Endothelial cell of umbilical vein (primary cell): Measurements from ENCODE around the gene ATP5MC2. TPM values are rescaled to one million over a fixed set of nuclear protein-coding genes. Genes with fewer than 3 reads are reported as not detected.

Experiments used
- BruUV-seq: library from RNA; stranded (reverse); fragments of 400-500 nt; replicated peaks from 2 replicates; lab custom pipeline; 2021; lab: Mats Ljungman, UMichigan
- CTCF ChIA-PET: fragments of 300-600, 350-600 bp; sonication (Branson Sonifier 250); formaldehyde crosslinking; loops from one replicate; lab custom pipeline; 2021; ENCODE audit warnings: antibody characterized with exemption, inconsistent platforms; lab: Charles Lee
- POLR2A ChIA-PET: fragments of 300-600, 350-600 bp; sonication (Branson Sonifier 250); formaldehyde crosslinking; loops from one replicate; lab custom pipeline; 2021; ENCODE audit warnings: antibody characterized with exemption, inconsistent platforms; lab: Charles Lee
- DNase-seq: peaks from one replicate; pipeline ENCODE4 v3.0.0-alpha.2; 2011; ENCODE audit warnings: low read depth, low spot score
- FAIRE-seq: peaks from 2 replicates; lab custom pipeline; 2011; peaks lifted over from hg19 to GRCh38; lab: Jason Lieb, UNC
- H2AFZ ChIP-seq: 2 replicates; pipeline ENCODE4 v1.6.0; 2012; ENCODE audit warnings: low read depth, low read length, control low read depth, inconsistent platforms
- H3K27ac ChIP-seq: 2 replicates; pipeline ENCODE4 v1.5.1; 2011; ENCODE audit warnings: low read depth, mild to moderate bottlenecking, control low read depth, low read length, moderate library complexity; ENCODE audit not compliant: insufficient read depth
- H3K27me3 ChIP-seq, 2 experiments: 2 replicates each; pipeline versions ENCODE4 v1.6.0 to v1.6.1; 2011; ENCODE audit warnings: low read length in 2 of 2, mixed read lengths in 1 of 2; ENCODE audit not compliant: control insufficient read depth in 2 of 2, insufficient read depth in 2 of 2
- H3K36me3 ChIP-seq, 2 experiments: 2 replicates in 1 of 2; 3 replicates in 1 of 2; pipeline ENCODE4 v1.5.1; 2011; ENCODE audit warnings: low read length in 2 of 2, mild to moderate bottlenecking in 1 of 2, moderate library complexity in 1 of 2; ENCODE audit not compliant: control insufficient read depth in 2 of 2, insufficient read depth in 2 of 2; ENCODE audit errors: extremely low read depth in 1 of 2
- H3K4me1 ChIP-seq: 3 replicates; pipeline ENCODE4 v1.5.1; 2011; ENCODE audit warnings: mild to moderate bottlenecking, low read length; ENCODE audit not compliant: control insufficient read depth, insufficient read depth; ENCODE audit errors: extremely low read depth
- H3K4me2 ChIP-seq: 2 replicates; pipeline ENCODE4 v1.6.1; 2011; ENCODE audit warnings: low read length, control low read depth, mixed read lengths; ENCODE audit not compliant: insufficient read depth
- H3K4me3 ChIP-seq, 3 experiments: fragments of 200-600 bp in 1 of 3; sonication (generic), shearing (Covaris generic) in 1 of 3; replicated peaks in 1 of 3; 2 replicates each; pipeline ENCODE4 v1.5.1; 2011 to 2016; ENCODE audit warnings: control low read depth in 3 of 3, low read length in 3 of 3, mild to moderate bottlenecking in 2 of 3, inconsistent platforms in 1 of 3, low read depth in 1 of 3, moderate library complexity in 1 of 3; ENCODE audit not compliant: insufficient read depth in 1 of 3
- H3K79me2 ChIP-seq: 2 replicates; pipeline ENCODE4 v1.6.0; 2012; ENCODE audit warnings: low read length, inconsistent platforms; ENCODE audit not compliant: control insufficient read depth, insufficient read depth
- H3K9ac ChIP-seq: replicated peaks from 2 replicates; pipeline ENCODE3; 2011; ENCODE audit warnings: low read length, control low read depth; ENCODE audit not compliant: insufficient read depth; ENCODE audit errors: extremely low read depth
- H3K9me1 ChIP-seq: replicated peaks from 3 replicates; pipeline ENCODE4 v1.6.0; 2011; ENCODE audit warnings: mild to moderate bottlenecking, low read length; ENCODE audit not compliant: control insufficient read depth, insufficient read depth; ENCODE audit errors: extremely low read depth
- H3K9me3 ChIP-seq: replicated peaks from 2 replicates; pipeline ENCODE4 v1.5.1; 2012; ENCODE audit warnings: low read length, inconsistent platforms; ENCODE audit not compliant: control insufficient read depth, insufficient read depth
- H4K20me1 ChIP-seq: replicated peaks from 2 replicates; pipeline ENCODE3; 2011; ENCODE audit warnings: mild to moderate bottlenecking, low read length; ENCODE audit not compliant: control insufficient read depth, insufficient read depth; ENCODE audit errors: extremely low read depth
- CTCF ChIP-seq, 2 donors: IDR thresholded peaks; 1 replicate in 1 of 2; 2 replicates in 1 of 2; pipeline ENCODE4 v1.5.1; 2011; ENCODE audit warnings: low read length in 2 of 2, mild to moderate bottlenecking in 2 of 2, moderate library complexity in 2 of 2, control low read depth in 1 of 2, inconsistent platforms in 1 of 2, low read depth in 1 of 2; ENCODE audit not compliant: insufficient read depth in 1 of 2; ENCODE audit errors: extremely low read depth in 1 of 2
- EZH2 ChIP-seq: IDR thresholded peaks from 2 replicates; pipeline ENCODE4 v1.6.1; 2012; ENCODE audit warnings: borderline replicate concordance, low read depth, mild to moderate bottlenecking, moderate library complexity, low read length, inconsistent platforms; ENCODE audit not compliant: severe bottlenecking
- FOS ChIP-seq: IDR thresholded peaks from 2 replicates; pipeline ENCODE4 v1.6.1; 2011; ENCODE audit warnings: mild to moderate bottlenecking, low read length, moderate library complexity, borderline replicate concordance; ENCODE audit not compliant: insufficient read depth
- GATA2 ChIP-seq: IDR thresholded peaks from 2 replicates; pipeline ENCODE4 v1.7.0; 2011; ENCODE audit warnings: low read depth, mild to moderate bottlenecking, moderate library complexity, mixed read lengths, low read length; ENCODE audit not compliant: insufficient read length, insufficient read depth
- JUN ChIP-seq: IDR thresholded peaks from 2 replicates; pipeline ENCODE4 v1.6.1; 2011; ENCODE audit warnings: borderline replicate concordance, low read depth; ENCODE audit not compliant: insufficient read length, insufficient read depth
- MAX ChIP-seq: IDR thresholded peaks from 2 replicates; pipeline ENCODE4 v1.6.1; 2011; ENCODE audit not compliant: insufficient read depth, insufficient read length
- MYC ChIP-seq: IDR thresholded peaks from one replicate; pipeline ENCODE4 v1.6.1; 2011; ENCODE audit warnings: mild to moderate bottlenecking, low read depth, low read length
- POLR2A ChIP-seq: IDR thresholded peaks from 2 replicates; pipeline ENCODE4 v1.6.1; 2012; ENCODE audit warnings: low read depth, mild to moderate bottlenecking, control low read depth, low read length
- POLR2AphosphoS5 ChIP-seq: IDR thresholded peaks from 2 replicates; pipeline ENCODE4 v1.6.1; 2012; ENCODE audit warnings: low read depth, mild to moderate bottlenecking, control low read depth, low read length, moderate library complexity; ENCODE audit not compliant: insufficient read depth
- dilution Hi-C: fragments of 300-500 bp; cut with MboI; formaldehyde crosslinking; loops from one replicate; pipeline ENCODE4 v1.15.0; 2019; ENCODE audit warnings: low sequenced_read_pairs; ENCODE audit not compliant: extremely low pct_ligation_motif_present
- intact Hi-C: fragments of 100-400 bp; cut with micrococcal nuclease; formaldehyde crosslinking; loops from one replicate; pipeline ENCODE4 v1.10.0; 2022
- polyA plus RNA-seq, 4 experiments: library from polyadenylated mRNA; depleted of rRNA in 3 of 4; stranded (reverse) in 3 of 4; unstranded in 1 of 4; fragments of >200 nt; gene quantifications; 2 replicates each; pipeline versions ENCODE4 v1.2.1 to v1.2.3, GENCODE V29; 2011 to 2012; ENCODE audit warnings: missing spikeins in 1 of 4
- total RNA-seq: library from RNA; stranded (reverse); gene quantifications from 2 replicates; pipeline ENCODE4 v1.2.3, GENCODE V29; 2021

Gene ATP5MC2
- total and polyA plus RNA-seq, 2 donors (not counting 3 experiments of a cell fraction or from before 2014, with no cell fraction given): 402 to 820 TPM

- TF ChIP-seq POLR2A: no peak
- H4K20me1 ChIP-seq: no peaks in the 10 kb centered on the region
- ChIA-PET POLR2A (no interaction called here), CTCF (interaction anchor here (0.7 to 20.3 kb wide), 9 partner anchors 11 to 157 kb away, joined by 3 to 719 read pairs (median 4); no protein-coding TSS in a partner anchor)
- H3K9me1 ChIP-seq: no peaks in the 10 kb centered on the region
- no peaks in the 10 kb centered on the region for H3K79me2 ChIP-seq
- H3K4me3 ChIP-seq: no peak overlapping the region
- no peaks in the 10 kb centered on the region for H3K36me3 ChIP-seq
- DNase-seq (no peak), FAIRE-seq (no peak)
- BruUV-seq: no TSS peak
- H2AFZ ChIP-seq: no peak overlapping the region
- H3K9me3 ChIP-seq: no peaks in the 10 kb centered on the region
- H3K27me3 ChIP-seq: peaks cover 56 to 78% of the 10 kb centered on the region in 2 experiments
- no peak overlapping the region for H3K27ac ChIP-seq
- no peak overlapping the region for H3K4me2 ChIP-seq
- no peak overlapping the region for H3K9ac ChIP-seq
- peaks cover 3% of the 10 kb centered on the region for H3K4me1 ChIP-seq
- intact Hi-C loops: loop anchor here (5.0 kb wide), 1 partner anchor 287 kb away; the partner anchor contains the start of gene HOXC10
- dilution Hi-C loops: no loop called here
Measured at GRCh38 chr12:53700567-53700966, 24.7 kb upstream of the ATP5MC2 start.

GRCh38 chr12:53699678-53700025, 23.8 kb upstream of the ATP5MC2 start:
- DNase-seq: no peak
- ChIA-PET CTCF (interaction anchor here (0.7 to 20.3 kb wide), 7 partner anchors 10 to 156 kb away, joined by 3 to 719 read pairs (median 4); no protein-coding TSS in a partner anchor), POLR2A (no interaction called here)
- no peak for FAIRE-seq
- no peaks in the 10 kb centered on the region for H4K20me1 ChIP-seq
- intact Hi-C loops (loop anchor here (5.0 kb wide), 1 partner anchor 288 kb away; the partner anchor contains the start of gene HOXC10), dilution Hi-C loops (no loop called here)
- no peak overlapping the region for H3K27ac ChIP-seq
- BruUV-seq: no TSS peak
- H3K4me1 ChIP-seq: peaks cover 8% of the 10 kb centered on the region
- H3K9me1 ChIP-seq: no peaks in the 10 kb centered on the region
- no peak overlapping the region for H3K9ac ChIP-seq
- H3K4me2 ChIP-seq: no peak overlapping the region
- TF ChIP-seq MAX (no peak), EZH2 (no peak), JUN (no peak), POLR2AphosphoS5 (no peak), FOS (no peak), CTCF (IDR thresholded peaks at IDR 0.05; ENCODE audit: extremely low read depth in 1 of 2, insufficient read depth in 1 of 2, low read depth in 1 of 2, low read length in 2 of 2) (no peak), GATA2 (no peak), MYC (no peak), POLR2A (no peak)
- no peak overlapping the region for H3K4me3 ChIP-seq
- H3K9me3 ChIP-seq: no peaks in the 10 kb centered on the region
- H2AFZ ChIP-seq: no peak overlapping the region
- H3K79me2 ChIP-seq: no peaks in the 10 kb centered on the region
- no peaks in the 10 kb centered on the region for H3K36me3 ChIP-seq
- peaks cover 54 to 78% of the 10 kb centered on the region in 2 experiments for H3K27me3 ChIP-seq
